HepG2 (cell line): ENCODE measurements around the gene SPRYD3. TPM values are rescaled to one million over a fixed set of nuclear protein-coding genes. Genes with fewer than 3 reads are reported as not detected.
A peak's percentile ranks its signal among the peaks of the same experiment; 100 is the strongest.

Source experiments
- ATAD3A ChIP-seq: sonication (generic); formaldehyde crosslinking; IDR thresholded peaks from 2 replicates; pipeline ENCODE4 v1.4.0; 2020; ENCODE audit warnings: missing genetic modification reagents
- BCLAF1 ChIP-seq: fragments of 450-650 bp; IDR thresholded peaks from 2 replicates; pipeline ENCODE4 v1.6.1; 2017; ENCODE audit warnings: mild to moderate bottlenecking
- BRCA1 ChIP-seq: sonication (generic); formaldehyde crosslinking; IDR thresholded peaks from 2 replicates; pipeline ENCODE4 v1.4.0; 2020; ENCODE audit warnings: missing genetic modification reagents
- DDIT3 ChIP-seq: sonication (generic); formaldehyde crosslinking; IDR thresholded peaks from 2 replicates; pipeline ENCODE4 v1.4.0; 2020; ENCODE audit warnings: mild to moderate bottlenecking, missing genetic modification reagents
- EEA1 ChIP-seq: sonication (generic); formaldehyde crosslinking; IDR thresholded peaks from 2 replicates; pipeline ENCODE4 v1.5.1; 2020; ENCODE audit warnings: mild to moderate bottlenecking, missing genetic modification reagents, borderline replicate concordance
- FOXP4 ChIP-seq: sonication (generic); formaldehyde crosslinking; IDR thresholded peaks from 2 replicates; pipeline ENCODE4 v1.4.0; 2020; ENCODE audit warnings: missing genetic modification reagents
- KAT2B ChIP-seq: fragments of 150-350 bp; IDR thresholded peaks from 2 replicates; pipeline ENCODE4 v1.6.1; 2014; ENCODE audit warnings: low read depth, low read length, borderline replicate concordance
- KDM2A ChIP-seq: sonication (generic); formaldehyde crosslinking; IDR thresholded peaks from 2 replicates; pipeline ENCODE4 v1.4.0; 2020; ENCODE audit warnings: low read depth, missing genetic modification reagents, borderline replicate concordance
- MIER2 ChIP-seq: IDR thresholded peaks from 2 replicates; pipeline ENCODE4 v1.6.1; 2016; ENCODE audit warnings: missing biosample characterization, missing genetic modification reagents
- MNT ChIP-seq: fragments of 450-650 bp; IDR thresholded peaks from 2 replicates; pipeline ENCODE4 v1.6.1; 2016
- NCOR1 ChIP-seq: fragments of 200-600 bp; sonication (generic); IDR thresholded peaks from 2 replicates; pipeline ENCODE4 v1.7.0; 2017; ENCODE audit warnings: antibody characterized with exemption, low read length, borderline replicate concordance
- NFYB ChIP-seq: sonication (generic); formaldehyde crosslinking; IDR thresholded peaks from 2 replicates; pipeline ENCODE4 v1.4.0; 2020; ENCODE audit warnings: missing genetic modification reagents
- ZFY ChIP-seq: sonication (generic); formaldehyde crosslinking; IDR thresholded peaks from 2 replicates; pipeline ENCODE4 v1.4.0; 2020; ENCODE audit warnings: missing genetic modification reagents
- ZNF121 ChIP-seq: sonication (generic); formaldehyde crosslinking; IDR thresholded peaks from 2 replicates; pipeline ENCODE4 v1.5.0; 2020; ENCODE audit warnings: mild to moderate bottlenecking, missing genetic modification reagents
- ZNF660 ChIP-seq: sonication (generic); formaldehyde crosslinking; IDR thresholded peaks from 2 replicates; pipeline ENCODE4 v1.5.1; 2020; ENCODE audit warnings: mild to moderate bottlenecking, low read depth, missing genetic modification reagents, borderline replicate concordance
- ZNF670 ChIP-seq: sonication (generic); formaldehyde crosslinking; IDR thresholded peaks from 2 replicates; pipeline ENCODE4 v1.8.0; 2022; ENCODE audit warnings: mild to moderate bottlenecking, missing genetic modification reagents, borderline replicate concordance
- ZNF687 ChIP-seq: sonication (generic); formaldehyde crosslinking; IDR thresholded peaks from 2 replicates; pipeline ENCODE4 v1.5.1; 2020; ENCODE audit warnings: mild to moderate bottlenecking, missing genetic modification reagents, moderate library complexity
- ZSCAN22 ChIP-seq: sonication (generic); formaldehyde crosslinking; IDR thresholded peaks from 2 replicates; pipeline ENCODE4 v1.4.0; 2020; ENCODE audit warnings: mild to moderate bottlenecking, missing genetic modification reagents
- polyA plus RNA-seq, 8 experiments: library from polyadenylated mRNA; depleted of rRNA in 3 of 8; stranded (reverse) in 7 of 8; unstranded in 1 of 8; fragments of >200 nt; fragmentation: Illumina TruSeq in 4 of 8; extraction: Trizol in 4 of 8; gene quantifications; 2 replicates each; pipeline versions ENCODE4 v1.2.1 to v1.2.3, GENCODE V29; 2011 to 2016; ENCODE audit warnings: low read depth in 4 of 8, missing spikeins in 1 of 8, mixed read lengths in 1 of 8; ENCODE audit not compliant: insufficient read depth in 1 of 8
- total RNA-seq, 5 experiments: library from RNA; depleted of rRNA; stranded (reverse); fragments of >200 nt; fragmentation: Illumina TruSeq; extraction: Trizol; gene quantifications; 2 replicates each; pipeline ENCODE4 v1.2.3, GENCODE V29; 2016; ENCODE audit warnings: low read depth in 1 of 5

The SPRYD3 gene
- total and polyA plus RNA-seq, 2 of the 13 experiments (the other 11 are each of a cell fraction or from before 2014, with no cell fraction given): 9.0 to 9.2 TPM

GRCh38 chr12:53049571-53050318, 29.4 kb downstream of the SPRYD3 start, which contains the start of gene TNS2 (continued):
- TF ChIP-seq ZNF687: peak; percentile 80
- TF ChIP-seq ZNF121: no peak
- TF ChIP-seq ATAD3A (CRISPR knock-in tag): no peak
- no peak for TF ChIP-seq KAT2B
- no peak for TF ChIP-seq DDIT3 (CRISPR knock-in tag)
- no peak for TF ChIP-seq BCLAF1
- no peak for TF ChIP-seq EEA1 (CRISPR knock-in tag)
- TF ChIP-seq NFYB: no peak
- TF ChIP-seq MIER2 (CRISPR knock-in tag): 0 out of 2 replicates have a peak, but pooled peaks have one; percentile 11
- no peak for TF ChIP-seq MNT
- TF ChIP-seq ZNF670 (CRISPR knock-in tag): 0 out of 2 replicates have a peak, but pooled peaks have one; percentile 70
- TF ChIP-seq ZNF660: no peak
- TF ChIP-seq ZSCAN22: no peak
- no peak for TF ChIP-seq FOXP4
- peak; percentile 78 for TF ChIP-seq ZFY (CRISPR knock-in tag)
- no peak for TF ChIP-seq KDM2A
- TF ChIP-seq NCOR1: no peak
- no peak for TF ChIP-seq BRCA1 (CRISPR knock-in tag)
